Measurements from ENCODE around the gene FIP1L1. TPM values are rescaled to one million over a fixed set of nuclear protein-coding genes. Genes with fewer than 3 reads are reported as not detected.

Gene FIP1L1
- total and polyA plus RNA-seq, 2 of the 4 experiments (the other 2 are of a cell fraction): 31.1 to 37.5 TPM

DNA sequence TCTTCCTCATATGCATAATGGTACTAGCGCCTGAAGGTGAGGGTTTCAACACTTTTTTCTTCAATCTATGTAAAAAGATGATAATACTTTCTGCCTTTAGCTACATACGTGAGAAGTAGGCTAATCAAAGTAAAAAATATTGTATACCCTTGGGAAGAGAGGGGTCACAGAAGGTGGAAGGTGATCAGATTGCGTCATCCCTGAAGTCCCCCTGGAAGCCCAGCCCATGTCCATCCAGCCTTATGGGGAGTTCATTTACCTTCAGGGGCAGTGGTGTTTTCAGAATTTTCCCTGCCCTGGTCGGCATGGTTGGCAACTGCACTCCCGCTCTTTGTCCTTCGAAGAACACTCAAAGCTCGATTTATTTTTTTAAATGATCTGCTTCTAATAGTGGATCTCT is 129.6 kb downstream of the FIP1L1 start:
- dilution Hi-C loops (cut with HindIII; ENCODE audit: low sequenced_read_pairs, unreplicated experiment) (no loop called here), in situ Hi-C loops (cut with MboI; ENCODE audit: low sequenced_read_pairs) (no loop called here), intact Hi-C loops (cut with micrococcal nuclease) (loop anchor here (5.0 kb wide), 1 partner anchor 50 kb away; no protein-coding TSS in a partner anchor)
- Histone ChIP-seq H2BK5ac (ENCODE audit: low read depth, low read length, poor library complexity, severe bottlenecking) (no peak overlapping the region), H3K27me3 (ENCODE audit: control insufficient read depth, insufficient read depth, low read length) (no peaks in the 10 kb centered on the region), H3K79me1 (ENCODE audit: low read depth in 1 of 2, low read length in 2 of 2) (0 out of 4 replicates have a peak, but pooled peaks cover 0 to 3% of the 10 kb centered on the region in 2 experiments), H3K36me3 (ENCODE audit: control insufficient read depth, insufficient read depth, low read length) (no peaks in the 10 kb centered on the region), H3K18ac (ENCODE audit: low read depth, low read length) (no peak overlapping the region), H4K5ac (ENCODE audit: low read depth, low read length) (no peak overlapping the region), H2AK9ac (replicated peaks; ENCODE audit: low read depth, low read length, poor library complexity) (no peak overlapping the region), H3K27ac (ENCODE audit: insufficient read depth, low read length) (no peak overlapping the region), H3K9ac (ENCODE audit: low read depth, low read length) (no peak overlapping the region), H2BK20ac (ENCODE audit: low read depth, low read length) (no peak overlapping the region; the same call in 1 of the 2 replicates), H2AK5ac (ENCODE audit: low read depth, low read length) (no peak overlapping the region), H3K4me3 (ENCODE audit: insufficient read depth, low read depth, low read length) (no peak overlapping the region), H2AFZ (replicated peaks; ENCODE audit: low read length, poor library complexity) (no peak overlapping the region), H3K14ac (replicated peaks; ENCODE audit: low read depth, low read length) (no peak overlapping the region), H3K9me1 (ENCODE audit: insufficient read depth, low read length) (peaks cover 5% of the 10 kb centered on the region; the same call in 1 of the 2 replicates), H3K23ac (ENCODE audit: low read depth, low read length) (no peak overlapping the region), H2BK120ac (ENCODE audit: low read depth, low read length) (no peak overlapping the region), H4K91ac (ENCODE audit: insufficient read depth, low read depth, low read length) (no peak overlapping the region), H3K4me1 (ENCODE audit: control insufficient read depth, insufficient read depth, low read length) (peaks cover 6% of the 10 kb centered on the region), H4K8ac (ENCODE audit: low read depth in 2 of 2, low read length in 2 of 2) (no peak overlapping the region; a peak in 1 of 4 replicates), H3K4me2 (ENCODE audit: low read depth, low read length) (no peak overlapping the region), H3K9me3 (ENCODE audit: control insufficient read depth, insufficient read depth, low read length) (no peaks in the 10 kb centered on the region), H3K4ac (ENCODE audit: low read depth, low read length) (no peak overlapping the region), H4K20me1 (ENCODE audit: insufficient read depth, low read length) (no peaks in the 10 kb centered on the region), H2BK15ac (ENCODE audit: low read depth, low read length) (no peak overlapping the region), H3K56ac (ENCODE audit: extremely low read depth, insufficient read depth, low read length) (no peak overlapping the region)
- no peak for DNase-seq
- CTCF ChIA-PET: interaction anchor here (1.3 kb wide), 1 partner anchor 16 kb away, joined by 6 read pairs; no protein-coding TSS in a partner anchor
- WGBS, 2 experiments (ENCODE audit: extremely low coverage in 2 of 2, insufficient read length in 1 of 2): 100% methylated on average over 1 of the region's 7 CpGs; no CpG with 5 or more reads in 1 of the 2 experiments
- ATAC-seq (ENCODE audit: low read depth): no peak
- TF ChIP-seq RCOR1 (IDR thresholded peaks at IDR 0.05; ENCODE audit: insufficient replicate concordance, low read length) (no peak), SMC3 (IDR thresholded peaks at IDR 0.05; ENCODE audit: low read depth, low read length) (no peak), MAFK (IDR thresholded peaks at IDR 0.05; ENCODE audit: low read depth, low read length) (no peak), CEBPB (IDR thresholded peaks at IDR 0.05; ENCODE audit: low read depth, low read length) (peak; percentile 66), RFX5 (IDR thresholded peaks at IDR 0.05; ENCODE audit: low read depth, low read length) (no peak)
- POLR2A ChIA-PET (ENCODE audit: unreplicated experiment): no interaction called here
- no TSS peak for BruUV-seq (replicated peaks)
